ENCODE data around the gene GAGE12G.
"Not testable (repeated sequence)": the region's sequence is repeated elsewhere in the genome, so short reads cannot be mapped to it uniquely, and the experiment has no call there.

The GAGE12G gene

GRCh38 chrX:49570100-49570499, at the start of gene GAGE12G:
TSS of gene GAGE12G (plus strand) at chrX:49570400. CDS start at chrX:49571555, 1,155 bp downstream.
- DNase-seq (ENCODE audit: low spot score), result not testable (repeated sequence)

GRCh38 chrX:49531877-49532276, 38.3 kb upstream of the GAGE12G start, which contains the start of gene GAGE12C:
TSS of gene GAGE12C (plus strand) at chrX:49532177. CDS start at chrX:49533332, 1,155 bp downstream.
- DNase-seq (ENCODE audit: low spot score), result not testable (repeated sequence)

- DNase-seq (ENCODE audit: low spot score), result not testable (repeated sequence)
Measured at GRCh38 chrX:49541433-49541832, 28.8 kb upstream of the GAGE12G start, which contains the start of gene GAGE12D. TSS of gene GAGE12D (plus strand) at chrX:49541733. CDS start at chrX:49542888, 1,155 bp downstream.

GRCh38 chrX:49550989-49551388, 19.2 kb upstream of the GAGE12G start, which contains the start of gene GAGE12E:
TSS of gene GAGE12E (plus strand) at chrX:49551289. CDS start at chrX:49552444, 1,155 bp downstream.
- not testable (repeated sequence) for DNase-seq (ENCODE audit: low spot score)

- DNase-seq (ENCODE audit: low spot score), result not testable (repeated sequence)
Measured at GRCh38 chrX:49560542-49560941, 9.7 kb upstream of the GAGE12G start, which contains the start of gene GAGE12F. TSS of gene GAGE12F (plus strand) at chrX:49560842. CDS start at chrX:49561997, 1,155 bp downstream.

- not testable (repeated sequence) for DNase-seq (ENCODE audit: low spot score)
Measured at GRCh38 chrX:49568728-49569127, 1.5 kb upstream of the GAGE12G start.

GRCh38 chrX:49569152-49569551, 1.0 kb upstream of the GAGE12G start:
- DNase-seq (ENCODE audit: low spot score), result not testable (repeated sequence)

- not testable (repeated sequence) for DNase-seq (ENCODE audit: low spot score)
Measured at GRCh38 chrX:49579649-49580048, 9.4 kb downstream of the GAGE12G start, which contains the start of gene GAGE12H. TSS of gene GAGE12H (plus strand) at chrX:49579949. CDS start at chrX:49581104, 1,155 bp downstream.

- DNase-seq (ENCODE audit: low spot score), result not testable (repeated sequence)
Measured at GRCh38 chrX:49589196-49589595, 19.0 kb downstream of the GAGE12G start, which contains the start of gene GAGE2A. TSS of gene GAGE2A (plus strand) at chrX:49589496. CDS start at chrX:49590651, 1,155 bp downstream.

- DNase-seq (ENCODE audit: low spot score), result not testable (repeated sequence)
Measured at GRCh38 chrX:49589769-49590478, 19.7 kb downstream of the GAGE12G start.

GRCh38 chrX:49590488-49590887, 20.3 kb downstream of the GAGE12G start:
- not testable (repeated sequence) for DNase-seq (ENCODE audit: low spot score)

- DNase-seq (ENCODE audit: low spot score), result not testable (repeated sequence)
Measured at GRCh38 chrX:49598720-49599119, 28.5 kb downstream of the GAGE12G start, which contains the start of gene GAGE1. TSS of gene GAGE1 (plus strand) at chrX:49599020. CDS start at chrX:49600175, 1,155 bp downstream.

- no peak for DNase-seq (ENCODE audit: low spot score)
Measured at GRCh38 chrX:49610718-49611310, 40.6 kb downstream of the GAGE12G start.

GRCh38 chrX:49618574-49618973, 48.4 kb downstream of the GAGE12G start:
- no peak for DNase-seq (ENCODE audit: low spot score)
